IPS-18c (cell line): ENCODE data around the gene GNA12.
"Not testable (repeated sequence)": the region's sequence is repeated elsewhere in the genome, so short reads cannot be mapped to it uniquely, and the experiment has no call there.

Source experiments
- H3K4me3 ChIP-seq: 2 replicates; pipeline ENCODE4 v1.7.0; 2013; ENCODE audit warnings: low read depth, mild to moderate bottlenecking, low read length, moderate library complexity; ENCODE audit not compliant: insufficient read depth
- H3K9me3 ChIP-seq: one replicate; pipeline ENCODE4 v1.6.1; 2013; ENCODE audit warnings: mild to moderate bottlenecking, low read length, moderate library complexity; ENCODE audit not compliant: control insufficient read depth, insufficient read depth

GNA12 gene

DNA sequence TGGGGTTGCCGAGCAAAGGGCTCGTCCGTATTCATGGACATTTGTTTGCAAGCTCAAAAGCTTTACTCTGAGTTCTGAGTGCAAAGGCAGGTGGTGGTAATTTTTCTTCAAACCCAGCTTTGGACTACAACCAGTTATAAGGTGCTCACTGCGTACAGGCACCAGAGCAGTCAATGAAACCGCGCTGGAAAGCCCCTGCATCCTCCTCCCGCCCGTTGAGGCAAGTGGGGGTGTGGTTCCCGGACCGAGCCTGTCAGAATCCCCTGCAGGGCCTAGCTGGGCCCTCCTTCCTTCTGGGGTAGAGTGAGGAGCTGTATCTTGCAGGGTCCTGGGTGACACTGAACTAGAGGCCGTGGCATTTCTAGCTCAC is 133.8 kb downstream of the GNA12 start:
- no peak overlapping the region for H3K4me3 ChIP-seq
- H3K9me3 ChIP-seq = no peaks in the 10 kb centered on the region

DNA sequence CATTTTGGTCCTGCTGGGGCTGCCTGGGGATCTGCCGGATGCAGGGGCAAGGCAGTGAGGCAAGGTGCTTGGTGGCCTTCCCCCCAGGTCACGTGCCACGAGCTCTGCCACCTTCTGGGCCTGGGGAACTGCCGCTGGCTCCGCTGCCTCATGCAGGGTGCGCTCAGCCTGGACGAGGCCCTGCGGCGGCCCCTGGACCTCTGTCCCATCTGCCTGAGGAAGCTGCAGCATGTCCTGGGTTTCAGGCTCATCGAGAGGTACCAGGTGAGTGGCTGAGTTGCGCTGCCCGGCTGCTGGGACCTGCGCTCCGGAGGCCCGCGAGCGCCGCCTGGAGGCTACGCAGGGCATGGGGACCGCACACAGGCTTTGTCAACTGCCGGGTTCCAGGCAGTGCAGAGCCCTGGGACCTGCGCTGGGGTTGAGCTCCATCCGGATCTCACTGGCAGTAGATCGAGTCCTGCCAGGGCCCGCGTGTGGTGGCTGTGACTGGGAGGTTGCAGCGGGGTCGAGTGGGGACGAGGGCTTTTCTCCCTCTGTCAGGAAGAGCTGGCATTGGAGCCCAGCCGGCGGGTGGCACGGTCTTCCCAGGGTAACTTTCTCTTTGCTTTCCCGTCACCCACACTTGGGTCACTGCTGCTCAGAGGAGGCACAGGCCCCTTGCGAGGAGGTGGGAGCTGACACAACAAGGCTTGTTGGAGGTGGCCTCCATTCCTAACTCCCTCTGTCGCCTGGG is 134.4 kb downstream of the GNA12 start:
- Histone ChIP-seq H3K9me3 (no peaks in the 10 kb centered on the region), H3K4me3 (no peak overlapping the region)

DNA sequence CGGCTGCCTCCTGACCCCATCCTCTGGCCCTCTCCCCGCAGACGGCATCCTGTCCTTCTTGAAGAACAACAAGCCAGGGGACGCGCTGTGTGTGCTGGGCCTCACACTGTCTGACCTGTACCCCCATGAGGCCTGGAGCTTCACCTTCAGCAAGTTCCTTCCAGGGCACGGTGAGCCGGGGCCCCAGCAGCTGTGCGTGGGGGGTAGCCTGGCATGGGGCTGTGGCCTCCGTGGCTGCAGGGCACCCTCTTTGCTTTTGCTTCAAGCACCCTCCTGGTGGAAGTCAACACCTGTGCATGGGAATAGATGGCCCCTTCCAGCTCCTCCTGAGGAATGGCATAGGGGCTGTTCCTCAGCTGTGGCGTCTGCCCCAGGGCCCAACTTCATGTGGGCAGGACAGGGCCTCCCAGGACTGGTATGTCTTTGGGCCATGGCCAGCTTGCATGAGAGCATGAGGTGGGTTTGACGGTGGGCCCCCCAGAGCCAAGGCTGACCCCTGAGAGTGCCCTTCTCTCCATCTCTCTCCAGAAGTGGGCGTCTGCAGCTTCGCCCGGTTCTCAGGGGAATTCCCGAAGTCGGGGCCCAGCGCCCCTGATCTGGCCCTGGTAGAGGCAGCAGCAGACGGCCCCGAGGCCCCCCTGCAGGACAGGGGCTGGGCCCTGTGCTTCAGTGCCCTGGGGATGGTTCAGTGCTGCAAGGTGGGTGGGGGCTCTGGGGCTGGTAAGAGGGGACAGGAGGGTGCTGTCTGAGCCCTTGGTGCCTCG is 135.4 kb downstream of the GNA12 start:
- Histone ChIP-seq H3K9me3 (no peaks in the 10 kb centered on the region), H3K4me3 (no peak overlapping the region)

DNA sequence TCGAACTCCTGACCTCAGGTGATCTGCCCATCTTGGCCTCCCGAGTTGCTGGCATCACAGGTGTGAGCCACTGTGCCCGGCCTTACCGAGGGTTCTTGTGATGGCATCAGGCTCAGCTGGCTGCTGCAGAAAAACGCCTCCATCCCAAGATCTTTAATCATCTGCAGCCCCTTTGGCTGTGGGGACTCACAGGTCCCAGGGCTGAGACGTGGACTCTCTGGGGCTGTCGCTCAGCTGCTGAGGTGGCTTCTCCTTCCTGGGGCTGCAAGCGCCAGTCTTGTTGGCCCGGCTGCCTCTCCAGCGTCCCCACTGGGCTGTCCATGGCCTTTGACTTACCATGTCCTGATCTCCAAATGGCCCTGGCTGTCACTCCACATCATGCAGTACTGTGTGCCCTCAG is 136.1 kb downstream of the GNA12 start:
- Histone ChIP-seq H3K9me3 (no peaks in the 10 kb centered on the region), H3K4me3 (no peak overlapping the region)

DNA sequence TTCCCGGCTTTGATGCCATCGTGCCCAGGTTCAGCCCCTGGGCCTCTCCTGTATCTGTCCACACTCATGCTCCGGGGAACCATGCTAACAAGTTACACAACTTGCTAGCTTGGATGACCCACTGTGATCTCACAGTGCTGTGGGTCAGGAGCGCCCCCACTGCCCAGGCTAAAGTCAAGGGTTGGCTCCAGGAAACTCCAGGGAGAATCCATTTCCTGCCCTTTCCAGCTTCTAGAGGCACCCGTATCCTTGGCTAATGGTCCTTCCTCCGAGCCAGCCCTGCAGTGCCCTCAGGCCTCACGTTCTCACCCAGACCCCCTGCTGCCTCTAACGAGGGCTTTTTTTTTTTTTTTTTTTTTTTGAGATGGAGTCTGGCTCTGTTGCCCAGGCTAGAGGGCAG is 136.6 kb downstream of the GNA12 start:
- Histone ChIP-seq H3K4me3 (no peak overlapping the region), H3K9me3 (no peaks in the 10 kb centered on the region)

DNA sequence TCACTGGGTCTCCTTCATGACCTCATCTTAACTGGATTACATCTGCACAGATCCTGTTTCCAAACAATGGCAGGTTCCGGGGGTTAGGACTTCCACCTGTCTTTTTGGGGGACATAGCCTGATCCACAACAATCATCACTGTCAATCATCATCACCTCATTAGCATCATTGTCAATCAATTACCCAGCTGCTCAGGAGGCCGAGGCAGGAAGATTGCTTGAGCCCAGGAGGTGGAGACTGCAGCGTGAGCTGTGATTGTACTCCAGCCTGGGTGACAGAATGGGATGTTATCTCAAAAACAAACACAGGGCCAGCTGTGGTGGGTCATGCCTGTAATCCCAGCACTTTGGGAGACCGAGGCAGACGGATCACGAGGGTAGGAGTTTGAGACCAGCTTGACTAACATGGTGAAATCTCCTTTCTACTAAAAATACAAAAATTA is 137.4 kb downstream of the GNA12 start:
- Histone ChIP-seq H3K4me3 (no peak overlapping the region), H3K9me3 (no peaks in the 10 kb centered on the region)

DNA sequence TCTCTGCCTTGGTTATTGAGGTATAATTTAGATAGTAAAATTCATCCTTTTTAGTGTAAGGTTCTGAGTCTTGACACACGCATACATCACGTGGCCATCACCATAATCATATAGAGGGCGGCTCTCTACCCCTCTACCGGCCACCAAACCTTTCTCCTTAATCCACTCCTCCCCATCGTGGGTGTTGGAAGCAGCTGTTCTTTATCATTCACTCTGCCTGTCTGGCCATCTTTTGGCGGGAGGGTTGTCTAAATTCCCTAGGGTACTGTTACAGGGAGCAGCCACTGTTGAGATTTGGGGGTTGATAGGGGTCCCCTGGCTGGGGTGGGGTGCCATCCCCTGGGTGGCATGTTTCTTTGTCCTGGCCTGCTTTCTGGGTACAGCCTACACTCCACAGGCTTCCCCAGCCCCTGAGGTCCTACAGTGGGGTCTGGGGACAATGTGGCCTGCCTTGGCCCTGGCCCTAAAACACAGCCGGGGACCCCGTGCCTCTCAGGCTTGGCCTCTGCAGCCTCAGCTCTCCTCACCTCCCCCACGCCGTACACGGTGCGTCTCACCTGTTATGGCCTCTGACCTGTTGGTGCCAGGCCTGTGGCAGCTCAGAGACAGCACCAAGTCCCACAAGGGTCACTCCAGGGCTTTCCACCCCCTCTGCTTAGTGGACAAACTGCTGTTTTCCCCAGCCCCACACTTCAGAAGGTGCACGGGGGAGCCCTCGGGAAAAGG is 138.6 kb downstream of the GNA12 start:
- no peaks in the 10 kb centered on the region for H3K9me3 ChIP-seq
- H3K4me3 ChIP-seq = no peak overlapping the region

DNA sequence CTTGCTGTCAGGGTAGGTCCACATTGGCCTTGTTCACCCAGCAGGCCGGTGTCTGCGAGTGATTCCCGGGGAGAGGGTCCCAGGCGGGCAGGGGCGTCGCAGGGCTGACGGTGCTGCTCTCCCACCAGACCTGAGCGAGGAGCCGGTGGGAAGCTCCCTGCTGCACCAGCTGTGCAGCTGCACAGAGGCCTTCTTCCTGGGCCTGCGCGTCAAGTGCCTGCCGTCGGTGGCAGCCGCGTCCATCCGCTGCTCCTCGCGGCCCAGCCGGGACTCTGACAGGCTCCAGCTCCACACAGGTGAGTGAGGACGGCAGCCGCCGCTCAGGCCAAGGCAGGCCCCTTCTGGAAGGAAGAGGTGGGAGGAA is 141.5 kb downstream of the GNA12 start:
- no peak overlapping the region for H3K4me3 ChIP-seq
- no peaks in the 10 kb centered on the region for H3K9me3 ChIP-seq

DNA sequence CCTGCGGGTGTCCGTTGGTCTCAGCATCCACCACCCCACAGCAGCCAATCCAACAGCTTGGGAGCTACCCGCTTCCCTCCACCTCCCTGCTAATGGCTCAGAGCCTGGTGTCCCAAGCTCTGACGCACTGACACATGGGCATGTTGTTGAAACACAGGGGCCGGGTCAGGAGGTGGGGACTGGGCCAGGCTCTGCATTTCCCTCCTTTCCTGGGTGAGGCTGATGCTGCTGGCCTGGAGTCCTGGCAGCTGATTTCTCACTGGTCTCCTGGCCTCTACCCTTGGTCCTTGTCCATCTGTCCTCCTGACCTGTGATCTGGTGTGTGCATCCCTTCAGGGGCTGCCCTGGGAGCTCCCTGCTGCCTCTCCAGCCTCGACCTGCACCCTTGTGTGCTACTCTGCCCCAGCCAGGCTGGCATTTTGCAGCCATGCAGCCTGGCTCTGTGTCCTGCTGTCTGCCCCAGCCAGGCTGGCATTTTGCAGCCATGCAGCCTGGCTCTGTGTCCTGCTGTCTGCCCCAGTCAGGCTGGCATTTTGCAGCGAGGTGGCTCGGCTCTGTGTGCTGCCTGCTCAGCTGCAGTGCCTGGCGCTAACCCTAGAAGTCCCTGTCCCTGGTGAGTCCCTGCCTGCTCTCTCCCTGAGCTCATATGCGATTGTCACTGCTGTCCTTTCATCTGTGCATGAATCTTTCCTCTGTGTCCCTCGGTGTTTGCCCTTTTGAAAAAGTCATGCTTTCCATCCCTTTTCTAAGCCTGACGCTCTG is 142.1 kb downstream of the GNA12 start:
- Histone ChIP-seq H3K9me3 (no peaks in the 10 kb centered on the region), H3K4me3 (no peak overlapping the region)

DNA sequence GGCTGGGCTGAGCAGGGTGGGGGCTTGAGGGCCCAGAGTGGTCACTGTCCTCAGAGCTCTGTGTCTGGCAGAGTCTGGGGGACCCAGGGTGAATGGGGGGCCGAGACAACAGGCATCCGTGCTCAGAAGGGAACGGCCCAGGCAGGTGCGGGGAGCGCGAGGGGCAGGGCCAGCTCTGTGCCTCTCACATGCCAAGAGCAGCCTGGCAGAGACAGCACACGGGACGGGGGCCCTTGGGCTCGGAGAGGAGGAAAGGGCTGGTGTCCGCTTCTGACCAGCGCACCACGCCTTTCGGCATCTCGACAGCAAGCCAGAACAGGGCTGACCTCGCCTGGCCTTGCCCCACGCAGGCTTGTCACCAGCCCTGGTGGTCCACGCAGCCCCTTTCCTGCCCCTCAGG is 142.7 kb downstream of the GNA12 start:
- H3K4me3 ChIP-seq = no peak overlapping the region
- H3K9me3 ChIP-seq = no peaks in the 10 kb centered on the region

DNA sequence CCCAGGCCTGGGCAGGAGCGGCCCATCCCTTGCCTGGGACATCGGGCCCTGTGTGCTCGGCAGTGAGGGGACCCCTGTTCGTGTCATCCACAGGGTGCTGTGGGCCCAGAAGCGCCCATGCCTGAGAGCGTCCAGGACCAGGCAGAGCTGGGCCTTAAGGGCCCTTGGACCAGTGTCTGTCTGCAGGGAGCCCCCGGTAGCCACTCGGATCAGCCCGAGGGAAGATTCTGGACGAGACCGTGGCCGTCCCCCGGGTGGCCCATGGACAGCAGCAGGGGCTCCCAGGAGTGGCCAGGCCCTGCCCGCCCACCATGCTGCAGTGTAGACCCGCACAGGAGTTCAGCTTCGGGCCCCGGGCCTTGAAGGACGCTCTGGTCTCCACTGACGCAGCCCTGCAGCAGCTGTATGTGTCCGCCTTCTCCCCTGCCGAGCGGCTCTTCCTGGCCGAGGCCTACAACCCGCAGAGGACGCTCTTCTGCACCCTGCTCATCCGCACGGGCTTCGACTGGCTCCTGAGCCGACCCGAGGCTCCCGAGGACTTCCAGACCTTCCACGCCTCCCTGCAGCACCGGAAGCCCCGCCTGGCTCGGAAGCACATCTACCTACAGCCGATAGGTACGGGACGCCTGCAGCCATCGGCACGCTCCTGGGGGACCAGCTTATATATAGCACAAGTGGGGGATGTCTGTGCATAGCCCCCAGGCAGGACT is 143.8 kb downstream of the GNA12 start:
- Histone ChIP-seq H3K9me3 (no peaks in the 10 kb centered on the region), H3K4me3 (no peak overlapping the region)

DNA sequence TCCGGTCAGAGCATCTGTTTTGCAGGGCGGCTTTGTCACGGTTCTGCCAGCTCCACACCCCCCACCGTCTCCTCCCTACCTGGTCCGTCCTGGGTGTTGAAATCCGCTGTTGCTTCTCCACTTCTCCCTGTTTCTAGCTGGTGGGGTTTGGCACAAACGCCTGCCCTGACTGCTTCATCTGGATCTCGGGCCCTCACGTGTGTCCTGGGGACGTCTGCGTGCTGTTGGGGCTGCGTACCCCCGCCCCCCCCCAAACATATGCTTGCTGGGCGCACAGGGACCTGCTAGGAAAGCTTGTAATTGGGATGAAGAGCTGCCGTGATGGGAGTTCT is 144.9 kb downstream of the GNA12 start:
- no peak overlapping the region for H3K4me3 ChIP-seq
- H3K9me3 ChIP-seq = no peaks in the 10 kb centered on the region

DNA sequence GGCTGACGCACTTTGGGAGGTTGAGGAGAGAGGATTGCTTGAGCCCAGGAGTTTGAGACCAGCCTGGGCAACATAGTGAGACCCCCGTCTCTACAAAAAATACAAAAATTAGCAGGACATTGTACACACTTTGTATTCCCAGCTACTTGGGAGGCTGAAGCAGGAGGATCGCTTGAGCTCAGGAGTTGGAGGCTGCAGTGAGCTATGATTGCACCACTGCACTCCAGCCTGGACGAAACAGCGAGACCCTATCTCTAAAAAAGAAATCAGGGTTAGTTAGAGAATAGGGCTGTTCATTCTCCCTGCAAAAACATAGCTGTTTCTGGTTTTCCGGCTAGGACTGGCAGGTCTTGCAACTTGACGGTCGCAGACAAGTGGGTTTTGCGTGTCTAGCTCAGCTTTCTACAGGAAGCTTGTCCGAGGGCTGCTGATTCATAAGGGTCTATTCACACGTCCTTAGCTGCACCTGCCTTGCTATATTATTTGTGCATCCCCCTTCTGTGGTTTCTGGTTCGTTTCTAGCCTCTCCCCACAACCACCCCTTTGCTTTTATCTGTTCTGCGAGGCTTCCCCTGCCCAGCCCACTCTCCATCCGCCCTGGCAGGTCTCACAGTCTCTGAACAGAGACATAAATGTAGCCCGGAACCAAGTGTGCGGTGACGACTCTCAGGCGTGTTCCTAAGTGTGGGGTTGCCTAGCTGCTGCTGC is 145.4 kb downstream of the GNA12 start:
- H3K4me3 ChIP-seq = no peak overlapping the region
- H3K9me3 ChIP-seq = no peaks in the 10 kb centered on the region

DNA sequence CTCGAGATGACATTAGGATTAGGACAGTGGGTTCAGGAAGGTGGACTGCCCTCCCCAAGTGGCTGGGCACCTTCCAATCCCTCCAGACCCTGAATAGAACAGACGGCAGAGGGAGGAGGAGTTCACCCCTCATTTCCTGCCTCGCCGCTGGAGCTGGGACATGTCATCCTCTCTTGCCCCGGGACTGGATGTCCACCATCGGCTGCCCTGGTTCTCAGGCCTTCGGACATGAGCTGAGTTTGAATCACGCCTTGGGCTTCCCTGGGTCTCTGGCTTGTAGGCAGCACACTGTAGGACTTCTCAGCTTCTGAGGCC is 150.0 kb downstream of the GNA12 start:
- not testable (repeated sequence) for H3K4me3 ChIP-seq

DNA sequence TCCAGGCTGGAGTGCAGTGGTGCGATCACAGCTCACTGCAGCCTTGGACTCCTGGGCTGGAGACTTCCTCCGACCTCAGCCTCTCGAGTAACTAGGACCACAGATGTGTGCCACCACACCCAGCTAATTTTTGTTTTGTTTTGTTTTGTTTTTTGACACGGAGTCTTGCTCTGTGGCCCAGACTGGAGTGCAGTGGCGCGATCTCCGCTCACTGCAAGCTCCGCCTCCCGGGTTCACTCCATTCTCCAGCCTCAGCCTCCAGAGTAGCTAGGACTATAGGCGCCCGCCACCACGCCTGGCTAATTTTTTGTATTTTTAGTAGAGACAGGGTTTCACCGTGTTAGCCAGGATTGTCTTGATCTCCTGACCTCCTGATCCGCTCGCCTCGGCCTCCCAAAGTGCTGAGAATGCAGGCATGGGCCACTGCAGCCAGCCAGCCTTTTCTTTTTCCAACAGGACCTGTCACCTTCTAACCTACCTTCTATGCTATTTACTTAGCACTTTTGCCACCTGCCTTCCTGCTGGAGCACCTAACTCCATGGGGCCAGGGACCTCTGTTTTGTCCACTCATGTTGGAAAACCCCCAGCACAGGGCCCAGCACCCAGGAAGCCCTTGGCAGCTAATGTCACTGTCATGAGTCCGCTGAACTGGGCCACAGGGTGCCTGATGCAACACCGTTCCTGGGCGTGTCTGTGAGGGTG is 150.5 kb downstream of the GNA12 start:
- H3K4me3 ChIP-seq, H3K9me3 ChIP-seq: not testable (repeated sequence)

More for the DNA sequence above, 150.0 kb downstream of the GNA12 start:
- not testable (repeated sequence) for H3K9me3 ChIP-seq

DNA sequence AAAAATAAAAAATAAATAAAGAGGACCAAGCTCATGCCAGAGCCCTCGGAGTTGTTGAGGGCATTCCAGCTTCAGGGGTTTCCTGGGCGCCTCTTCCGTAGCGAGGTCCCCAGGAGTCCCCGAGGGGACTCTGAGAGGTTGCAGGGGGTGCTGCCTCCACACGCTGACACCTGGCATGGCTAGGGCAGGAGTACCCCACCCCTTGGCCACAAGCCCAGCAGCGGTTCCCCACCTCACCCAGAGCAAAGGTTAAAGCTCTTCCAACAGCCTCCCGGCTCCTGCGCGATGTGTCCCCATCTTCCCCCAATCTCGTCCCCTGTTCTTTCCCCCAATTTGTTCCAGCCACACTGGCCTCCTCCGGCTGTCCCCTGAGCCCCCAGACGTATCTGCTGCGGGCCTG is 151.6 kb downstream of the GNA12 start:
- no peak overlapping the region for H3K4me3 ChIP-seq
- H3K9me3 ChIP-seq = no peaks in the 10 kb centered on the region
